ENCODE measurements around the gene GUCY2F. TPM values are rescaled to one million over a fixed set of nuclear protein-coding genes. Genes with fewer than 3 reads are reported as not detected.

GUCY2F gene
- not detected in 5 replicates for total RNA-seq (2022; extraction: Qiagen RNA extraction)

GRCh38 chrX:109481986-109482385 lies at the start of gene GUCY2F:
GUCY2F (minus strand) TSS chrX:109482086; CDS start chrX:109475936, 6,150 bp downstream.

Other genes with a start within 250 kb of the GUCY2F start
- 8.5 to 10.9 TPM (median 9.9 TPM) in 5 replicates for gene NXT2, start 54.8 kb upstream of the GUCY2F start, total RNA-seq (2022; extraction: Qiagen RNA extraction)
- gene KCNE5, start 143.1 kb upstream of the GUCY2F start, total RNA-seq (2022; extraction: Qiagen RNA extraction) = 0.06 to 0.20 TPM (median 0.09 TPM) in 4 of 5 replicates, not detected in the other

All from A549 treated with CORT108297 at 1 μM for 4 hours (cell line).